Cardiac fibroblast (primary cell): ENCODE measurements around the gene CD82.

Experiments
- DNase-seq, 2 donors: peaks; one replicate each; pipeline versions ENCODE4 v3.0.0 to v3.0.0-alpha.2; 2010; ENCODE audit warnings: low read depth in 2 of 2
- H3K4me3 ChIP-seq, 2 donors: replicated peaks in 1 of 2; 1 replicate in 1 of 2; 2 replicates in 1 of 2; pipeline ENCODE4 v1.5.1; 2011; ENCODE audit warnings: low read depth in 2 of 2, low read length in 2 of 2, mild to moderate bottlenecking in 2 of 2, moderate library complexity in 1 of 2
- TF ChIP-seq, protein P1 (sequence below): IDR thresholded peaks from one replicate; pipeline ENCODE4 v1.5.1; 2011; ENCODE audit warnings: low read depth, mild to moderate bottlenecking, low read length, inconsistent platforms

CD82 gene

DNA sequence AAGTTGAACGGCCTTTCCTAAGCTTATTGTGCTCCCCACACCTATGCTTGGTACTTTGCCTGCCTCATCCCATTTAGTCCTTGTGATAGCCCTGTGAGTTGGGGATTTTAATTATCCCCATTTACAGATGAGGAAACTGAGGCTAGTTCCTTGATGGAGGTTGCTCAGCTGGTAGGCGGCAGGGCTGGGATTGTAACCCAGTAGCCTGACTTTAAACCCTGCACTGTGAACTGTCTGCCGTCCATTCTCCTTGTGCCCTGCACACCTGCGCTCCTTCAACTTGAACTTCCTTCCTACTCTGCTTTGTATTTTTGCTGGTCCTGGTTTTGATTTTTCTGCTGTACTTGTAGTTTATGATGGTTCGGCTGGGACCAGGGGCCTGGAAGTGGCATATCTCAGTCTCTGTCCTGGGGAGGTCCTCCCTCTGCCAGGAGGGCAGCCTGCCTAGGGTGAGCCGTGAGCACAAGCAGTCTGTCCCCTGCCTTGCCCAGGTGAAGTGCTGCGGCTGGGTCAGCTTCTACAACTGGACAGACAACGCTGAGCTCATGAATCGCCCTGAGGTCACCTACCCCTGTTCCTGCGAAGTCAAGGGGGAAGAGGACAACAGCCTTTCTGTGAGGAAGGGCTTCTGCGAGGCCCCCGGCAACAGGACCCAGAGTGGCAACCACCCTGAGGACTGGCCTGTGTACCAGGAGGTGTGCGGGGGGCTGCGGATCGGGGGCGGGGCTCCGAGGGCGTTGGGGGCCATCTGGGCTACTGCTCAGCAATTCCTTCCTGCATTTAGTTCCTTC is 52.4 kb downstream of the CD82 start:
- TF ChIP-seq, protein P1, sequence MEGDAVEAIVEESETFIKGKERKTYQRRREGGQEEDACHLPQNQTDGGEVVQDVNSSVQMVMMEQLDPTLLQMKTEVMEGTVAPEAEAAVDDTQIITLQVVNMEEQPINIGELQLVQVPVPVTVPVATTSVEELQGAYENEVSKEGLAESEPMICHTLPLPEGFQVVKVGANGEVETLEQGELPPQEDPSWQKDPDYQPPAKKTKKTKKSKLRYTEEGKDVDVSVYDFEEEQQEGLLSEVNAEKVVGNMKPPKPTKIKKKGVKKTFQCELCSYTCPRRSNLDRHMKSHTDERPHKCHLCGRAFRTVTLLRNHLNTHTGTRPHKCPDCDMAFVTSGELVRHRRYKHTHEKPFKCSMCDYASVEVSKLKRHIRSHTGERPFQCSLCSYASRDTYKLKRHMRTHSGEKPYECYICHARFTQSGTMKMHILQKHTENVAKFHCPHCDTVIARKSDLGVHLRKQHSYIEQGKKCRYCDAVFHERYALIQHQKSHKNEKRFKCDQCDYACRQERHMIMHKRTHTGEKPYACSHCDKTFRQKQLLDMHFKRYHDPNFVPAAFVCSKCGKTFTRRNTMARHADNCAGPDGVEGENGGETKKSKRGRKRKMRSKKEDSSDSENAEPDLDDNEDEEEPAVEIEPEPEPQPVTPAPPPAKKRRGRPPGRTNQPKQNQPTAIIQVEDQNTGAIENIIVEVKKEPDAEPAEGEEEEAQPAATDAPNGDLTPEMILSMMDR: no peak
- H3K4me3 ChIP-seq: no peak overlapping the region
- no peak for DNase-seq

DNA sequence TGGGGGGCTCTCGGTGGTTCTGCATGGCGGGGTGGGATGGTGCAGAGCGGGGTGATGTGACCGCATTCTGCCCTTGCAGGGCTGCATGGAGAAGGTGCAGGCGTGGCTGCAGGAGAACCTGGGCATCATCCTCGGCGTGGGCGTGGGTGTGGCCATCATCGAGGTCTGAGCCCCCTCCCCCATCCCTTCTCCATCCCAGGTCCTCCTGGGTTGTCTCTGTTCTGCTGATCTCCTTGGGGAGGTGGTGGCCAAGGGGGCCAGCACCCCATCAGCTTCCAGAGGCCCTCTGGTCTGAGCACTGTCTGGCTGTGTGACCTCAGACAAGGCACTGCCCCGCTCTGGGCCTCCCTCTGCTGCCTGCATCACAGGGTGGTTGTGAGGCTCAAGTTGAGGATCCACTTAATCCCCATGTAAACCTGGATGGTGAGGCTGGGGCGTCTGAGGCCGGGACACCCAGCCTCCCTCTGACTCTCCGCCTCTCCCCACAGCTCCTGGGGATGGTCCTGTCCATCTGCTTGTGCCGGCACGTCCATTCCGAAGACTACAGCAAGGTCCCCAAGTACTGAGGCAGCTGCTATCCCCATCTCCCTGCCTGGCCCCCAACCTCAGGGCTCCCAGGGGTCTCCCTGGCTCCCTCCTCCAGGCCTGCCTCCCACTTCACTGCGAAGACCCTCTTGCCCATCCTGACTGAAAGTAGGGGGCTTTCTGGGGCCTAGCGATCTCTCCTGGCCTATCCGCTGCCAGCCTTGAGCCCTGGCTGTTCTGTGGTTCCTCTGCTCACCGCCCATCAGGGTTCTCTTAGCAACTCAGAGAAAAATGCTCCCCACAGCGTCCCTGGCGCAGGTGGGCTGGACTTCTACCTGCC is 53.3 kb downstream of the CD82 start:
- TF ChIP-seq, protein P1: no peak
- DNase-seq: no peak
- H3K4me3 ChIP-seq: no peak overlapping the region

DNA sequence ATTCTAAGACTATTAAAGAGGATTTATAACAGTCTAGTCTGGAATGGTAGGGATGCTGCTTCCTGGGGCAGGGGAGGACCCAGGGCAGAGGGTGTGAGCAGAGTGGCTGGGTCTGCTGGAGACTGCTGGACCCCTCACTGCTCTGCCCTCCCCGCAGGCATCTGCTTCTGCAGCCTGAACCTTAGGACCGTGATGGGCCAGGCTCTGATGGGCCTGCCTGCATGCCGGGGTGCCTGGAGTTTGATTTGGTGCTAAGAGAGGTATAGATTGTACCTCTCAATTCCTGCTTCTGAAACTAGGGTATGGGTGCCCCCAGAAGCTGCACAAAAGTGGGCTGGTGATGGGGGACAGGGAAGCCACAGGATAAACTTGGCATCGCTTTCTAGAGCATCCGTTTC is 54.9 kb downstream of the CD82 start:
- TF ChIP-seq, protein P1: no peak
- no peak overlapping the region for H3K4me3 ChIP-seq
- DNase-seq: no peak

DNA sequence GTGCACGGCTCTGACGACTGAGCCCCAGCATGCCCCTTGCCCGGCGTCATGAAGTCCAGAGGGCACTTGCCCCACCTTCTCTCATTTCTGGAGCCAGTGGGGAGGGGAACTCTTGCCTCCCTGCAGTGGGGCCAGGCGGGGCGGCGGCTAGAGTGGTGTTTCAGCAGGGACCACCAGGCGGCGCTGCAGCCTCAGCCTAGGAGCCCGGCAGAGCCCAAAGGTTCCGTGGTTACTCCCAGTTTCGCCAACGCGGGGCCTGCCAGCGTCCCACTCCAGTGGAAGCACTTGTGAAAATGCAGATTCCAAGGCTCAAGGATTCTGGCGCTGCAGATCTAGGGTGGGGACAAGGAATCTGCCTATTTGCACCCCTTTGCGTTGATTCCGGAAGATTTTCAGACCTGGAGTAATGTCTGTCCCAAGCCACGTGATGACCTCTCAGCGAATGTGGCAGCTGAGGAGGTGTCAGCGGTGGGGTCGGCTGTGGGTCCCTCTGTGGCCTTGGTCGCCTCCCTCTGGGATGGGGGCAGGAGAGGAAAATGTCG is 55.7 kb downstream of the CD82 start:
- peak overlapping the region in 1 of 2 donors; percentile 8 for H3K4me3 ChIP-seq
- TF ChIP-seq, protein P1: peak; percentile 94
- peak; percentile 63 to 68 for DNase-seq

DNA sequence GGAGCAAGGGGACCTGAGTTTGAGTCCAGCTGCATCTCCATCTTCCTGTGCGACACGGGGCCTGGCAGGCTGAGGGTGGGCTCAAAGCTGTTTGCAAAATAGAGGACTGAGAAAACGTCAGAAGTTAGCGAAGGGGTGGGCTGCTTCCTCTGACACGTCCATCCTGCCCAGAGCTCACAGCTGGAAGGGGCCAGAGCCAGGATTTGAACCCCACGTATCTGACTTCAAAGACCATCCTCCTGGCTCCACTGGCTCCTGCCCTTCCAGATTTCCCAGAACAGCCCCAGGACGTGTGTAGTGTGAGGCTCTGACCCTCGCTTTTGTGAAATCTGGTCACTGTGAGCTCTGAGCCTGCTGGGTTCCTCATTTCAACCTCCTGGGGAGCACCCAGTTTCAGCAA is 56.3 kb downstream of the CD82 start:
- TF ChIP-seq, protein P1: no peak

DNA sequence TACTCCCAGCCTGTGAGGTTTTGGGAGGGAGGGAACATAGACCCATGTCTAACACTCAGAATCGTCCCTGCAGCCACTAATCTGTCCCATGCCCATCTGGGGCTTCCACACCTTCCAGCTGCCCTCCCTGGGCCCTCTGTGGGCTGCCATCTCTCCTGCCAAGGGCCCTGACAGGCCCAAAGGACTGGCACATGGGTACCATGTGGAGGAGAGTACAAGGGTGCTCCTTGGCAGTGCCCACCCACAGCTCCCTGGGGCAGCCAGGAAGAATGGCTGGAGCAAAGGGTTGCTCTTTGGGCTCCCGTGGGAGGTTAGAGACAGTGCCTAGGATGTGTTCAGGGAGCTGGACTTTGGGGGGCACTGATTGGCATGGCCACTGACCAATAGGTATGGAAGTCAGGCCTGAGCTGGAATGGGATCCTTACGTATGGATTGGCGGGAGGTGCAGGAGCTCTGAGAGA is 56.8 kb downstream of the CD82 start:
- no peak overlapping the region for H3K4me3 ChIP-seq
- no peak for DNase-seq
- TF ChIP-seq, protein P1: no peak

More for the DNA sequence above, 56.3 kb downstream of the CD82 start:
- no peak overlapping the region for H3K4me3 ChIP-seq
- no peak for DNase-seq
